Activated CD4-positive, alpha-beta T cell treated with anti-CD3 and anti-CD28 coated beads for 1 hour (primary cell): ENCODE measurements around the gene ITPRID2.

Source experiments
- DNase-seq: peaks from one replicate; pipeline ENCODE4 v3.0.0-alpha.2; 2020

The ITPRID2 gene

DNA sequence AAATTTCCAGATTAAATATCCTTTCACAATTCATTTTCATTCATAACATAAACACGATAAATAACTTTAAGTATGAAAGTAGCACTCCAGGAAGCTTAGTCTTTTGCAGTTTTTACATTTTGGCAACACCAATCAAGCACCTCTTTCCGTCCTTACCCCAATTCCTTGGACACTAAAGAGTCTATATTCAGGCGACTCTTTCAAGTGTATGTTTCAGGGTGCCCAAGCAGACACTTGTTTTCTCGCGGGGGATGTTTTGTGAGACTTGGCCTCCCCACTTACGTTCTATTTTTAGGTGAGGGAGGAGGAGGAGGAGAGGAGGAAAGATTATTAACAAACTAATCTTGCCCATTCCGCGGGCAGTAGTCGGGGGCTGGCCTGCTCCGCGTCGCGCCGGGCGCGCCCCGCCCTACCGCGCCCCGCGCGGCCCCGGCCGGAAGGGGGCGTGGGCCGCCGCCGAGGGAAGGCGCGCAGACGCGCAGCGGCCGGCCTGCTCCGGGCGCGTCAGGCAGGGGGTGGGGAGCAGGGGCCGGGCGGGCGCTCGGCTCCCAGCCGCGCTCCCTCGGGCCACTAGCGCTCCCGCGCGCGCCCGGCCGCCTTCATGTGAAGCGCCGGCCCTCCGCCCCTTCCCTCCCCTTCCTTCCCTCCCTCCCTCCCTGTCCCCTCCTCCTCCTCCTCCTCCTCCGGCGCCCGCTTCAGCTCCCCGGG is at the start of gene ITPRID2:
ITPRID2 (plus strand) TSS at position 473 of the 708 bp plus-strand sequence. CDS start 337 bp downstream, outside the sequence.
- peak; percentile 41 for DNase-seq

DNA sequence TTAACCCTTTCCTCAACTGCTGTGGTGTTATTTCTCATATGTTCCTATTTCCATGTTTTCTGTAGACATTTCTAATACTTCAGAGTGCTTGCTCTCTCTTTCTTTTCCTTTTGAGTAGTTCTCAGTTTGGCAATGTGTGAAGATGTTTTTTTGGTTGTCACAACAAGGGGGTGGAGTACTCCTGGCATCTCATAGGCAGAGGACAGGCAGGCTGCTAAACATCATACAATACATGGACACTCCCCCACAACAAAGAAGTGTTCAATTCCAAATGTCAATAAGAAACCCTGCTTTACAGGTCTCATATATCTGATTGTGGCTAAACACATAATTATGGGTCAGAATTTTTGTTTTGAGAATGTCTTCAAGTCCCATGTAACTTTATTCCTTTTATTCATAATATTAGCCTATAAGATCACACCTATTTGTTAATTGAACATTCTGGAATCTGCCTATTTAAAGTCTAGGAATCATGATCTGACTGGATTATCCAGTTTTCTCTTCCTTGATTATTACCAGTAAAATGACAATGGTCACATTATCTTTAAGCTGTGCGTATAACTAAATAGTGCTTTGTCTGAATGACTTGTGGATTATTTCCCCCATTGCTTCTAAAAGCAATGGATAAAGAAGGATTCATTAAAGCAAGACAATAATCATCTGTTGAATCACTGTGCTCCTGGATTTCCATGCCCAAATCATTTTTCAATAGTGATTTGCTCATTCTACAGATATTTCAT is 46.8 kb upstream of the ITPRID2 start:
- no peak for DNase-seq

DNA sequence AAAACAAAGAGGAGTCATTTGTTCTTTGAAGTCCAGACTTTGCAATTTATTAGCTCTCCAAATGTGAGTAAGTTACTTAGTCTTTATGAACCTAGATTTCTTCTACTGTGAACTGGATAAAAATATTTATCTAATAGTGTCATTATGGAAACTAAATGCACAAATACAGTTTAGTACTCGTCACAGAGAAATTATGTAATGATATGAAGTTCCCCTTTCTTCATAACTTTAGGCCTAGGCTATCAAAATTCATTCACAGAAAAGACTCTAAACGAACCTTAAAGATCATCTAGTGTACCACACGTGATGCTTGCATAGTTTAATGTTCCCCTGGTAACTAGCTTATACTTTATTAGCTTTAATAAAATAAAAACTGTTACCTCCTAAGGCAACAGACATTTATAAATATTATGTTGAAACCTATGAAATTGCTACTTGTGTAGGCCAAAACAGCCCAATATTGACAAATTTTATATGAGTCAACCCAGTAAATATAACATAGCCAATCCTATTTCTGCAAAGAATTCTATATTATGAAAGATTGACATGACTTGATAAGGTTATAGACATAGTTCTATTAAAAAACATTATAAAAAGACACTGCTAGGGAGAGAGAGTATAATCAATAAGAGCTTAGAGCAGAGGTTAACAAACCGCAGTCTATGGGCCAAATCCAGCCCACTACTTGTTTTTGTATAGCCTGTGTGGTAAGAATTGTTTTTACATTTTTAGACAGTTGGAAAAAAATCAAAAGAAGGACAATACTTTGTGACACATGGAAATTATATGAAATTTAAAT is 44.9 kb upstream of the ITPRID2 start:
- DNase-seq = no peak

DNA sequence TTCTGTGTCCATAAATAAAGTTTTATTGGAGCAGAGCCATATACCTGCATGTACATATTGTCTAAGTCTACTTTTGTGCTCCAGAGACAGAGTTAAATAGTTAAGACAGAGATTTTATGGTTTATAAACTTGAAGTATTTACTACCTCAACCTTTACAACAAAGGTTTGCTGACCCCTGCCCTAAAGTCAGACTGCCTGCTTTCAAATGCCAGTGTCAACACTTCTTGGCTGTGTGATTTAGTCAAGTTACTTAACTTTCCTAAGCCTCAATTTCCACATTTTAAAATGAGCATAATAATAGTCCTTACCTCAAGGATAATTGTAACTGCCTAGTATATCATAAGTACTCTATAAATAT is 44.4 kb upstream of the ITPRID2 start:
- no peak for DNase-seq

DNA sequence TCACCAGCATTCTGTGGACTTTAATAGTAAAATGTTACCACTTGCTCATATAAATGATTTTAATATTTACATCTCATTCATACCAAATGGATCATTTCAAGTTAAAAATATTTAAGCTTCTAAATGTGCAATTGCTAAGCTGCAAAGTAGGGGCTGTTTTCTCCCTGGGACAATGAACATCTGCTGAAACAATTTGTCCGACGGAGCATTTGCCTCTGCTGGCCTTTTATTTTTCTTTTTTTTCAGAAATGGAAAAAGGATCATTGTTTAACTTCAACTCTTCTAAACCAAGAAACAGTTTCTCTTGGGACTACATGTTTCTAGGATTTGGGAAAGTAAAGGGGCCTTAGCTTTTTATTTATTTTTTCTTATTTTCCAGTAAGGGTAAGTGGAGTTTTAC is 43.8 kb upstream of the ITPRID2 start:
- DNase-seq = no peak

DNA sequence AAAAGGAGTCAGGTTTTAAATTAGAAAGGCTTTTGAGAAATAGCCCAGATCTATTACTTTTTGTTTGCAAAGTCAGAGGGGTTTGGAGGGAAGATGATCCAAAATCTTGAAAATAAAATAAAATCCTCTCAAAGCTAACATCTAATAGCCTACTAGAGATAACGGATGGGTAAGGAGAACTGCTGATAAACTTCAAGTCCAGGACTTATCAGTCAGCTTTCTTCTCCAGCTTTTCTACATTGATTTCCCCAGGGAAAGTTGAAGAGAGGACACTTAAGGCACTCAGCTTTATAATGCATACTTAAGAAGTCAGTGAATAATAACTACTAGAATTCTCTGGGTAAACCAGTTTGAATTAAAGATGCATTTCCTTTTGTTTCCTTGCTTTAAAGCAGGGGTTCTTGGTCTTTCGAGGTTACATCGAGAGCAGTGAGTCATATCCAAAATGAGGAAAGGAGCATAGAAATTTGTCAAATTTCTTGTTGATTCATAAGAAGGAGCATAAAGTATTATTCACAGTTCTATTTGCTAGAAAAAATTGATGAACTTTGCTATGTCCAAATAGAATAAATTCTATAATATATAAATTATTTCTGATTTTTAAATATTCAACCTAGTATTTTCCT is 43.2 kb upstream of the ITPRID2 start:
- no peak for DNase-seq

DNA sequence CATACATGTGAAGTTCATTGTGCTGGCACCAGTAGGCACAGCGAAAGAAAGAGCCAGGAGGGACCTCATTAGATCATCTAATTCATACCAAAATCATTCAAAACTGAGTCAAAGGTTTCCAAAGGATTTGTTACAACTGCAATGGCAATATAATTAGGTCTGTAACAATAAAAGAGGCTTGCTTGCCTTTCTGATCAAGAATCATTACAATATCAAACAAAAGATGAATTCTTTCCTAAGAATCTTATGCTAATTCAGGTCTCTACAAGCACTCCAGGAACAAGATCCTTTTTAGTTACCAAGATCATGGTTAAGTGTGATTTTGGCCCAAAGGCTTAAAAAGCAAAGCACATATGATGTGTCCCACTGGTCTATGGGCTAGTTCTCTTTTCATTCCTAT is 41.9 kb upstream of the ITPRID2 start:
- no peak for DNase-seq

DNA sequence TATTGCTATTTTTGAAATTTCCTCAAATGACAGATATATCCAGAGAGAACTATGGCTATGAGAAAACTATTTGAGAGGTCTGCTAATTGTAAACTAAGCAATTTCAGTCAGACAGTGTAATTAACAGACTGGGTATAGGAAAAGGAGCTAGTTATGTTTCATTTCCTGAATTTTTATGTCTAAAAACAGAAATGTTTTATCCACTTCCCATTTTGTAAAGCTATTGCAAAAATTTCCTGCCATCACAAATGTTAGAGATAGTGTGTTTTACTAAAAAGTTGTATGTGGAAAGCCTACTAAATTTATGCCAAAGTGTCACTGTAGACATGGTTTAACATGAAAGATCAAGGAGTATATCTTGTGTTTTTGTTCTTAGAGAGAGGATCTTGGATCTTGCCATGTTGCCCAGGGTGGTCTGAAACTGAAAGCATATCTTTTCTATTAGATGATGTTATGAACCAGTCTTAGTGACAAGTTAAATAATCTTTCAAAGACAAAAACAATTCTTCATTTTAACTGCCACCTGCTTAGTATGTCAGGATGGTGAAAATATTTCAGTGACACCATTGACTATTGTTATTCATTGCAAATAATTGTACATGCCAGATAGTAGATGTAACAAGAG is 40.5 kb upstream of the ITPRID2 start:
- no peak for DNase-seq

DNA sequence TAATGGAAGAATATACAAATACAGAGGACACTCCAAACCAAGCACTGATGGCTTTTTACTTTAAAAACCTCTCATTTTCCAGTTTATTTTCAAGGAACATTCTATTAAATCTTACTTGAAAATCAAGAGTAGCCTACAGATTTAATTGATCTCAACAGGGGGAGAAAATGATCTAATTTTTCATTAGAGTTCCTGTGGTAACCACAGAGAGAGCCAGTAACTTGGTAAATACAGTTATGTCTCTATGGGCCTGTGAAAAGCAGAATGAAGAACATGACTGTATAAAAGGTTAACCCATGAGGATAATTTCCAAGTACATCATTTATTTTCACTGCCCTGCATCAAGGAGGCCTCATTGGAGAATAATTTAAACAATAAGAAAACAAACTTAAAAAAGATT is 39.8 kb upstream of the ITPRID2 start:
- DNase-seq = no peak

DNA sequence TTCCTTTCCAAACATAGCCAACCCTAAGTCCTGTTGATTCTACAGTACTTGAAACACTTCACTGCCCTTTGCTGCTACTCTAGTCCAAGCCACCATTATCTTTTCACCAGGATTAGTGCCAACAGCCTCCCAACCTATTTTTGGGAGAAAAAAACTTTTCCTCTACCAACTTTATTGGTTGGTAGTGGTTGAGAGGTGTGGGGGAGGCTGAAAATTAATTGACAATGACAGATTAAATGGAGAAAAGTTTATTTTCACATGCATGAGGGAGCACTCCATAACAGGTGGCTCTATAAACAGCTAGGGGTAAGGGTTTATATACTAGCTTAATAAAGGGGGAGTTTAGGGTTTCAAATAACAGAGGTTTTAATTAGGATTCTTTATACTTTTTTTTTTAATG is 37.8 kb upstream of the ITPRID2 start:
- no peak for DNase-seq

DNA sequence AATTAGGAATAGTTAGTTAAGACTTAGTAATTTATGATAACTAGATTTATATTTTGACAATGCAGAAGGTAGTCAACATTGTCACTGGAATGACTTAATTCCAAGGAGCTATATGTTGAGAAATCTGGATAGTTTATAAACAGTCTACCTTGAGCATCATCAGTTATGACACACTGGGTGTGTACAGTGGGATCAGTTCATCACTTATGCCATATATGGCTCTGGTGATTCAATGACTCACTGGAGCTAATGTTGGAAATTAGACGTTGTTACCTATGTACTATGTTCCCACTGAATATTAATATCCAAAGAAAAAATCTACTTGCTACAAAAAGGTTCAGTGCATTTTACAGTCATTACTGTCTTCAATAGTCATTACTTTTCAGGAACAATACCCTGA is 34.0 kb upstream of the ITPRID2 start:
- DNase-seq = no peak

DNA sequence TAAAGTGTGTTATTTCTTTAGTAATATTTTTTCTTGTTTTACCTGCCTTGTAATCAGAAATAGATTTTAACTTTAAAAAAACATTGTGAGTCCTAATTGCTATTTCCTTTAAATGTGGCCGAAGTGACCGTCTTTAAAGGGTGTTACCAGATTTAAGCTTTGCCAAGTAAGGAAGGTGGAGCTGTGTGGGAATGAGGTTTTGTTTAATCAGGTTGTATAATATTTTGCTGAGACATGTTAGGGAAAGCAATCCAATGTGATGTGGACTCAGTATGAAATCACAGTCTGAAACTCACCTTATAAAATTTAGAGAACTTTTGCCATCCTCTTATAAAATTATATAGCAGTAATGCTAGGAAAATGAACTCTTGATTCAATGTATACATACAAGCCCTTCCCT is 32.9 kb upstream of the ITPRID2 start:
- DNase-seq = no peak

DNA sequence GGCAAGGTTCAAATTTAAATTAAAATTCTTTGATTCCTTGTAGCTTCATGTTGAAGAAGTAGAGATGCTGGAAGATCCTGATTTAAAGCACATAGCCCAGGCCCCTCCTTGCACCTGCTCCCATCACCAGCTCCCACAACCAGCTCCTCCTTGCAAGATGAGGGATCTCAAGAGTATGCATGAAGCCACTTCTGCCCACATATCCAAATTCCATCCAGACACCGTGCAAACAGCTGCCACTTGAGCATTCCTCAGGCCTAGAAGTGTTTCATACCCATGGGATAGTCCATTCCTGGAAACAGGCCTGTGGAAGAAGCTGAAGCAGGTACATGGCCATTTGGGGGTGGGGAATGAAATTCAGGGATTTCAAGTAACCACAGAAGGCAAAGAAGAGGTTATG is 32.4 kb upstream of the ITPRID2 start:
- no peak for DNase-seq

DNA sequence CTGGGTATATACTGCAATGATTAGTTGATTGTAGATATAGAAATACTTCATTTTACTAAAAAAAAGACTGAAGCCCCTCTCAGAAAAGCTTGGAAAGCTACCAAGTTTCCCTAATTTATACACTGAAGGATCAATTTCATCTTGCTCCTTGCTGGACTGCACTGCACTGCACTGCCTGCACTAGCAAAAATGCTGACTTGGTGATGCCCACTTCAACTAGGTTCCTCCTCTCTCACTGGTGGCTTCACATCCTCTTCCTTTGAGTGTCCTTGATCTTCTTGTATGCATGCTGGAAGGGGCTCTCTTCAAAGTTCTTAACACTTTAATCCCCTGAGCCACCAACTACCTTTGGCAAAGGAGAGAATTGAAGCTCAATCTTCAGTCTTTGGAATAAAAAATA is 31.7 kb upstream of the ITPRID2 start:
- DNase-seq = no peak

DNA sequence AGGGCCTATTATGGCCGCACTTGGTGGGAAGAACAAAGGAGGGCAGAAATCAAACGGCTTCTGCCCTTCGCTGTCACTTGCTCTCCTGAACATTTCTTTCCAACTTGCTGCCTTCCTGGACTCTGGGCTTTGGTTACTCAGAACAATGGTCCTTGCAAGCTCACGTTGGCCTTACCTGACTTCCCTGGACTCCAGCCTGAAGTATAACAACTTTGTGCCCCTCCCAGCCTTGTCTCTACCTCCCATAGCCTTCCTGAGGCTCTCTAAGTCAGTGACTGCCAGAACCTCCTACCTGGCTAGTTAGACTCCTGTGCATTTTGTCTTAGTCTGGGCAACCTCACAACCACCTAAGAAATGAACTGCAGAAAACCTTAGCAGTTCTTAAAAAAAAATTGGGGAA is 30.2 kb upstream of the ITPRID2 start:
- DNase-seq = no peak

DNA sequence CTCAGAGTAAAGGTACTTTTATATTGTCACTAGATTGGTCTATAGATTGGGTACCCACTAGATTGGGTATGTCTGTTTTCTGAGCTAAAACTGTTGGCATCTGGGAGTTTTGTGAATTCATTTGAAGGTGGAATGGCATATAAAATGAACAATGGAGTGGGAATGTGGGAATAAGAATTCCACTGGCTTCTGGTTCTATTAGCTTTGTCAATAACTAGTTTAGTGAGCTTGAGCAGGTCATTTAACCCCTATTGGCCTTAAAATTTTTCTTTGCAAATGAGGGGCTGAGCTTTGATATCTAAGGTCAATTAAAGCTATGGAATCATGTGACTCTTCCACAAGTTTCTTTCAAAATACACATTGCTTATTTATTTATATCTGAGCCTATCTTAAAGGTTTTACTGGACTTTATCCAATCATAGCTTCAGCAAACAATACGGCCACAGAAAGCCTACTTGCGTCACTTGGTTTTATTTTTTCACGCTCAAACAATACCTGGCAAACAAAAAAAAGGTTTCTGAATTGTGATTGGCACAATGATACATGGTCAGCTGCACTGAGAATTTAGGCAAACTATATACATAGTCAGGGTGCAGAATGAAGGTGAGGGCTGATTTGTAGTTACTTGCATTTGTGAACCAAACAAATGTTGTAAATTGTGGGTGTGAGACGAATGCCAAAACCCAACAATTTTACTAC is 28.8 kb upstream of the ITPRID2 start:
- DNase-seq = no peak

DNA sequence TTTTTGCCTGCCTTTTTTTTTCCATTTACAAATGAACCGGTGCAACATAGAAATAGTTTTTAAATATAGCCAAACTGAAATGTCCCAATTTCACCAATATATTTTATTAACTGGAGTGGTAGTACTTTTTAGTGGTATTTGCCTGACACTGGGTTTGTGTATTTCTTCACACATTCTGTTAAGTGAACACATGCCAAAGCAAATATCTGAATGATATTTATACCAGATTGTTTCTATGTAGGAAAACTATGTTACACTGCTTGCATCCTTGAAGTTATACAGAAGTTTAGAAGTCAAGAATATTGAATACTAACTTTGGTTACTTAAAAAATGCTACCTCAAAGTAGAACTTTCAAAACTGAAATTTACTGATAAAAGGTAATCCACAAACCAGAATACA is 19.4 kb upstream of the ITPRID2 start:
- DNase-seq = no peak

DNA sequence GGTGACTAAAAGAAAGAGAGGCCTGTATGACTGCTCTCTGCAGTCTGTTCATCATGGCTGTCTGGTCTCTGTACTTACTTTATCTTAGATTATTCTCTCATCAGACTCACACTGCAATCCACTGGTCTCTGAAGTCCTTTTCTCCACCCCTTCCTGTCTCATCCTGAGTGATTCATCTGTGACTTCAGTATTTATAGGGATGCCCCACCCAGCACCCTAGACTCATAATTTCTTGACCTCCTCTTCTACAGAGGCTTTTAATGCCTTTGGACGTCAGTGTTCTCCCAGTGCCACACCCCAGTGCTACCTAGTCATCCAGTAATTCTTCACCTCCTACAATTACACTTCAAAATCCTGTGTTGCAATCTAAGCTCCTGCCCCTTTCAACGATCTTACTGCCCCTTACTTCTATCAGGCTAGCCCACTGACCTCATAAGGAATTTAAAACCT is 14.9 kb upstream of the ITPRID2 start:
- DNase-seq = no peak

DNA sequence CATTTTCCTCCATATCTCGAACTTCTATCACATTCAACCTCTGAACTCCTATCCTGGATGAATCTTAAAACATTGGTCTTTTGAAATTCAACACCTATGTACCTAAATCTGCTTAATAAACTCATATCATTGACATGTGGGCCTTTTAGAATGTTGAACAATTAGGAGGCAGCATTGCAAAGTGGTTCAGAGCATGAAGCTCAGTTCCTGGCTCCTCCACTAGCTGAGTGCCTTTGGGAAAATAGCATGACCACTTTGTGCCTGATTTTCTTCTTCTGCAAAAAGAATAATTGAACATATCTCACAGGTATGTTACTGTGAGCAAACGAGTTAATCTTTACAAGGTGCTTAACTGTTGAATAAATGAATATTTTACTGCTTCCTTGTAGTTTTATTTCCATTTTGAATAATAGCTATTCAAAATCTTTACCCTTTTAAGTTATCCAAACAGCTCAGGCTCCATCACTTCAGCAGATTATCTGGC is 14.3 kb upstream of the ITPRID2 start:
- no peak for DNase-seq

DNA sequence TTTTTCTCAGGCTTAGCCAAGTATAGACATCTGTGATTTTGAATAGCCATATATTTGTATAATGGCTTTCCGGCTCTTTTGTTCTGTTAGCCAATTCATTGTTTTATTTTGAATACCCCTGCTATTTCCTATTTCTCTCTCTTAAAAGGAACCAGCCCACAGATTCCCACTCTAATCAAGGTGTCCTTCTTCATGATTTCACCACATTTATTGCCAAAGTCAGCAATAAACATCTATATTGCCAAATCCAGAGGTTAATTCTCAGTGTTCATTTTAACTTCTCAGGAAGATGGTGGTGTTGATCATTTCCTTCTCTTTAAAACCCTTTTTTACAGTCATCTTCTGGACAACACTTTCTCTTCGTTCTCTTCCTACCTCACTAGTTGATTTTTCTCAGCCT is 13.1 kb upstream of the ITPRID2 start:
- no peak for DNase-seq

DNA sequence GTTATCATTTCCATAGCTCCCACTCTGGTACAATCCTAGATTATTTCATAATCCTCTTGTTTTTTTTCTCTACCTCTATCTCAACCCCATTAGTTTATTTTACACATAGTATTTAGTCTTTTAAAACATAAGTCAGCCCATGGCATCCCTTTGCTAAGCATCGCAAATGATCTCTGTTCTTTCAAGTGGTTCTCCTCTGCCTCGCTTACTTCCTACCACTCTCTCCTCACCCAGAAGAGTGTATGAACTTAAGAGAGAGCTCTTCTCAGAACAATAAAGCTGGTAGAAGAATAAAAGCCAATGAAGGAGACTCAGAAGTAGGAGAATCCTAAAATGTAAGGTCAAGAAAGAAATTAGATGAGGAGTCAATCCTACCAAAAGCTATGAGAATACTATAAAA is 12.2 kb upstream of the ITPRID2 start:
- DNase-seq = no peak
